Activated CD4-positive, alpha-beta T cell treated with anti-CD3 and anti-CD28 coated beads, Interleukin-10, Interleukin-2, amounts not matched to agents 100 ng/mL and 50 ng/mL, durations not matched to agents 16 hours and 8 hours (primary cell): Measurements from ENCODE around the gene RECK.

Source experiments
- DNase-seq: peaks from one replicate; pipeline ENCODE4 v3.0.0-alpha.2; 2020

The RECK gene

GRCh38 chr9:36025746-36026145 lies 11.0 kb upstream of the RECK start:
- DNase-seq, result no peak

- no peak for DNase-seq
Measured at GRCh38 chr9:36029202-36029601, 7.5 kb upstream of the RECK start.

- no peak for DNase-seq
Measured at GRCh38 chr9:36029765-36030528, 6.8 kb upstream of the RECK start.

- DNase-seq, result no peak
Measured at GRCh38 chr9:36030871-36031270, 5.8 kb upstream of the RECK start.

- DNase-seq, result no peak
Measured at GRCh38 chr9:36031774-36032555, 4.7 kb upstream of the RECK start.

- no peak for DNase-seq
Measured at GRCh38 chr9:36033788-36034187, 2.9 kb upstream of the RECK start.

- no peak for DNase-seq
Measured at GRCh38 chr9:36034234-36034633, 2.5 kb upstream of the RECK start.

DNA sequence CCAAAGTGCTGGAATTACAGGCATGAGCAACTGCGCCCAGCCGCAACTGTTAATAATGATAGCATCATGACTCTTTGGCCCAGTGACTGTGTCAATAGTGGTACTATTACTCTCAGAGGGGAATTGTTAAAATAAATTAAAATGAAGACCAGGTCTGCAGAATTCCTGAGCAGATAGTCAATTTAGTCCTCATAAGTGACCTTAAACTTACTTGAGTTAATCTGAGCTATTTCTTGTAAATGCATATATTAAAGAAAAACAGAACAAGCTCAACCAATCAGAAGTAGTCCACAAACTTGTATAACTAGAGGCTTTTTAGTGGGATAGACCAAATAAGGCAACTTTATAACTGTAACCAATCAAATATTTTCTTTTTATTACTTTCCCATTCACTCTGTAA lies 1.7 kb upstream of the RECK start:
- DNase-seq, result no peak

DNA sequence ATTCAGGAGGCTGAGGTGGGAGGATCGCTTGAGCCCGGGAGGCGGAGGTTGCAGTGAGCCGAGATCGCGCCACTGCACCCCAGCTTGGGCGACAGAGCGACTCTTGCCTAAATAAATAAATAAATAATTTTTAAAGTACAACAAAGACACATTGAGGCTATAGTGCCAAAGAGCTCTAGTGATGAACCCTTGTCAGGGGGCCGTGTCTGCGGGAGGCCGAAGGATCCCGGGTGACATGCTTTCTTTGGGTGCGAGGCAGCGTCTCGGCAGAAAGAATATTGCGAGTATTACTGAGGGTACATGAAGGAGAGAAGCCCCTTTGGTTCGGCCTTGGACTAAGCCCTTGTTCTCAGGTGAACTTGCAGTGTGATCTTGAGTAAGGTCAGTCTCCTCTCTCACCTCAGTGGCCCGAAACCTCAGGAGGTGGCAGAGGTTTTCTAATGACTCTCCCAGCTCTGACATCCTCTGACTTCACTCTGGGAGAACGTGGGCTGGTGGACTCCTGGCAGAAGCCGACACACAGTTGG lies 397 bp upstream of the RECK start:
- DNase-seq, result no peak

DNA sequence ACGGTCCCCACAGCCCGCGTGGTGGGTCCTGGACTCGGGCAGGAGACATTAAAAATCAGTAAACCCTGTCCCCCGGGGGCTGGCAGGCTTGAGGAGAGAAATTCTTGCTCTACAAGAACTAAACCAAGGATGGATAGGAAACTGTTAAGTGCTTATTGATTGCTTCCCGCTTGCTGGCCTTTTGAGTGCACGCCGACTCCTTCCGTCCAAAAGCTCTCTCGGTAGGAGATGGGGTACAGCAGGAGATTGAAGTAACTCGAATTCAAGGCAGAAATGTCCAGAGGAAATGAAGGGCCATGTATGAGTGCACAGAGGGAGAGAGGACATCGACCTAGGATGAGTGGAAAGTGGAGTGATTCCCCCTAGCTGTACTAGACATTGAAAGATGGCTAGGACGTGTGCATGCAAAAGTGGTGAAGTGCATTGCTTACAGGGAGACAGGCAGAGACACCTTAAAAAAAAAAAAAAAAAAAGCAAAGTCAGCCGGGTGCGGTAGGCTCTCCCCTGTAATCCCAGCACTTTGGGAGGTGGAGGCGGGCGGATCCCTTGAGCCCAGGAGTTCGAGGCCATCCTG lies 923 bp downstream of the RECK start:
- DNase-seq, result no peak

- no peak for DNase-seq
Measured at GRCh38 chr9:36039121-36039520, 2.4 kb downstream of the RECK start.

DNA sequence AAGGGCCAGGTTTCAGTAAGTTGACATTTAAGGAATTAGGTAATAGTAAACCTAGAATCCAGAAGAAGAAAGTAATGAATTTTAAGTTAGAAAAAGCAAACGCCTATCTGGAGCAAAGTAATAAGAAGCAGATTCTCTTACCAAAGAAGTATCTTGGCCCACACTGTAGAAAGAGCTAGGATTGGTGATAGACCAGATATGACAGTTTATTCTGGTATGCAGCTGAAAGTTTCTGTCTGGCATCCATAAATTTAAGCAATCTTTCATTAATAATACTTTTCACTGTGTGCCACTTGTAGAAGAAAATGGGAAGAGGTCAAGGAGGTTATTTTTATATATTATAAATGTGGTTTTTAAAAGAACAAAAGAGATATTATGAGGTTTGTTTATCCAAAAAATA lies 3.0 kb downstream of the RECK start:
- DNase-seq, result no peak

GRCh38 chr9:36040271-36040925 lies 3.7 kb downstream of the RECK start:
- DNase-seq, result no peak

- peak; percentile 12 for DNase-seq
Measured at GRCh38 chr9:36041506-36041905, 4.8 kb downstream of the RECK start.

DNA sequence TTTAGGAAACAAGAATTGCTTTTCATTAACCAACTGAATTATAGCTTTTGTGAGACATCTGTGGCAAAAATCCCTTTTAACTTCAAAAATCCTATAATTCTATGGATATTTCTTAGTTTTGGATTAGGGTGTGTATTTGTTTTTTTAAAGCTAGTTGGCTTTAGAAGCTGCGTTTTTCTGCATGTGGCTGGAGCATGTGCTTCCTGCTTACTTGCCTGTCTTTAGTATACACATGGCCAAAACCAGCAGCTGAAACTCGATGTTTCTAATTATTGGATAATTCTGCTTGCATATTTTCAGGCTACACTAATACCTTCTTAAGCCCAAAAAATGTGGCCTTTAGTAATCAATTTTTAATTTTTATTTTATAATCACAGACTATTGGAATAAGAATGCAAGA lies 8.9 kb downstream of the RECK start:
- DNase-seq, result no peak

GRCh38 chr9:36046923-36047322 lies 10.2 kb downstream of the RECK start:
- no peak for DNase-seq

DNA sequence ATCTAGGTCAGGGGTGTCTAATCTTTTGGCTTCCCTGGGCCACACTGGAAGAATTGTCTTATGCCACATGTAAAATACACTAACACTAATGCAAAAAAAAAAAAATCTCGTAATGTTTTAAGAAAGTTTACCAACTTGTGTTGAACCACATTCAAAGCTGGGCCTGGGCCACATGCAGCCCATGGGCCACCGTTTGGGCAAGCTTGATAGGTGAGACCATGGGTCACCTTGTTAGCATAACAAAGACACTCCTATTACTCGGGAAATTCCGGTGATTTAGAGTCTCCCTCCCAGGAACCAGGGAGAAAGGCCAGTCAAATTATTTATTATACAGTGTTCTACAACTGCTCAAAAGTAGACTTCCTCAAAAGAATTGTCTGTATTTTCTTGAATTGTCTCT lies 12.7 kb downstream of the RECK start:
- no peak for DNase-seq

DNA sequence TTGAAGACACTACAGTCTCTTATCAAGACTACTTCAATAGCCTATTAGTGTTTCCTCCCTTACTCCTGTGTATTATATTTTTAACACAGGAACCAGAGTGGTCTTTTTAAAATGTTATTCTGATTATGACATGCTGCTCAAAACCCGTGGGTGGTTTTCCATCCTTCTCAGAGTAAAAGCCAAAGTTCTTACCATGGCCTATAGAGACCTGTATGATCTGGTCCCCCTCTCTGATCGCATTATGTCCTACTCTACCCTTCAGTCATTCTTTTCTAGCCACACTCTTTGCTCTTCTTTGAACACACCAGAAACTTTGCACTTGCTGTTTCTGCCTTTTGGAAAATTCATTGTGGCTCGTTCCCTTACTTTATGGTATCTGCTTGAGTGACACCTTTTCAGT lies 13.8 kb downstream of the RECK start:
- no peak for DNase-seq

DNA sequence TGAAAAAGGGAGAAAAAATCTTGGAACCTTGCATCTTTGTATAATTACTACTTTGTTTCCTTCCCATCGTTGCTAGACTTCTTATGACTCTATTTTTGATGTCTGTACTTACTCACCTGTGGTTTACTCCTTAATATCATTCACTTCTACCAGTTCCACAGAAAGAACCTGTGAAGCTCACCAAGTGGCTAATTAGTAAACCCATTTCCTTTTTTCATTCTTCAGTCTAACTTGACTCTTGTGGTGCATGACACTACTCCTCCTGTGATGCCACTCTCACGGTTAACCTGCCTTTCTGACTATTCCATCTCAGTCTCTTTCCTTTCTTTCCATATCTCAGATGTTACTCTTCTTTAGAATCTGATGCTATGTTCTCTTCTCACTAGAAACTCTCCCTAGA lies 14.6 kb downstream of the RECK start:
- DNase-seq, result peak; percentile 13

GRCh38 chr9:36053971-36054370 lies 17.3 kb downstream of the RECK start:
- no peak for DNase-seq

DNA sequence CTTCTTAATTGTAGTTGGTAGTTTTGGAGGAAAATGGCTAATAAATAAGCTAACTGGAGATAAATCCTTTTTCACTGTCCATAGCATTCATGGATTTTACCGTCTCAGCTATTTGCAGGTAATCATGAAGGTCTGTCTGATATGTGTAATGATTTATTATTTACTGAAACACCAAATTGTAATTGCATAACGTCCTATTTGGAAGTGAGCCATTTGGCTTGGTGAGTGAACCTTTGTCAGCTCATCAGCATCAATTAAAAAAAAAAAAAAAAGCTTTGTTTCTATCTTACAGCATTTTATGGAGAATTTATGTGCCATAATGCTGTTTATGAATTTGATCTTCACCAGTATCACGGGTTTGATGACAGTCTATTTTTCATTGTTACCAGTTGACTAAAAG lies 20.2 kb downstream of the RECK start:
- DNase-seq, result no peak

DNA sequence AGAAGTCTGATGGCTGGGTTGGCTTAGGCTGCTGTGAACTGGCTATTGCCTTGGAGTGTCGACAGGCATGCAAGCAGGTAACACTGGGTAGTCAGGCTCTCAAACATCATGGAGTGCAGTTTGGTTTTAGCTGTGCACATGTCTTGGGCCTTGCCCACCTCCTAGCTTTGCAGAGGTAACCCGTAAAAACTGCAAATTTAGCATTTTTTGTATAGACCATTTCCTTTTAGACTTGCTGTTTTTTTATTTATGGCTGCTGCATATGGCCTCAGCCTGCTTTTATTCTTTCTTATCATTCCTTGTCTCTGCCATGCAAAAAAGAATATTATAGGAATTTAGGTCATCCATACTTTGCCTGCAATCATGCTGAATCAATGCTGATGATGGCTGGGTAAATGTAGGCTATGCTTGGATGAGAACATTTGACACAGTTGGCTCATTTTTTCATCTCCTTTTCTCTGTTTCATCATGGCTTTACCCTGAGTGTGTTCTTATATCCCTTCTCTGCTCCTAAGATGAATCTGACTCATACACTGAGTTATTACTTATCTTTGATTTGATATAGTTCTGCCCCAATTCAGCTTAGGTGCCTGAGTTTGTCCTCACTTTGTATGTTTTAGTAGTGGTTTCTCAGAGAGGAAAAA lies 27.2 kb downstream of the RECK start:
- DNase-seq, result no peak
